HG03442 (cell line): ENCODE results near the gene SUFU.
"Not testable (repeated sequence)": the region's sequence is repeated elsewhere in the genome, so short reads cannot be mapped to it uniquely, and the experiment has no call there.

ENCODE experiments used
- ATAC-seq: cut with Tn5 transposase; IDR thresholded peaks from one replicate; pipeline ENCODE4 v1.9.1; 2021; ENCODE audit warnings: mild to moderate bottlenecking, moderate library complexity; ENCODE audit not compliant: unreplicated experiment

The SUFU gene

DNA sequence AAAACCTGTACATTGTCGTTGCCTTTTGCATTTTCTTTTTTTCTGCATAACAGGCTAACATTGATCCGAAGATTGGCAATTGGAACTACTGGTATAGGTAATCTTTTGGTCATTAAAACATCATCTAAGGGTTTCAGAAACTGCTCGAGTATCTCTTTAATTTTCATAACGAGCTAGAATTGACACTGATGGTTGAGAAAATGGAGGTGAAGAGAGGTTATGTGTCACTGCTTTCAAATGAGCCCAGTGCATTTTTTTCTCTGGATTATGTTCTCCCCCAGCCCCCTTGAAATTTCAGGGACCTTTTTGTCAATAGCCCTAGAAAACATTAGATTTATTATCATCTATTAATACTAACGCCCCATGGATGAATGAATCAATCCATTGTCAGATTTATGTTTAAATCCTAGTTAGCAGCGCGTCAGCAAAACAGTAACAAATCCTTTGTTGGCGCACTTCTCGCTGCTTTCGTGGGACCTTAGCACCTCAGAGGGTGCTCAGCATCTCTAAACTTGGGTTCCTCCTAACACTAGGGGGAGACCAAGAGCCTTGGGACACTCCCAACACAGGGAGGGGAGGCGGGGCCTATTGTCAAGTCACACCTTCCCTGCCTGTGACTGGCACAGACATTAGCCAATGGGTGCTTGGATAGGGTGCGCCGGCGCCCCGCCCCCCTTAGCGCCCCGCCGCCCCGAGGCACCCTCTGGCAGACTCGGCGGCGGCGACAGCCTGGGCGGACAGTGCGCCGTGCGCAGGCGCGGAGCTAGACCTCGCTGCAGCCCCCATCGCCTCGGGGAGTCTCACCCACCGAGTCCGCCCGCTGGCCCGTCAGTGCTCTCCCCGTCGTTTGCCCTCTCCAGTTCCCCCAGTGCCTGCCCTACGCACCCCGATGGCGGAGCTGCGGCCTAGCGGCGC lies at the start of gene SUFU:
Gene SUFU (plus strand): TSS at position 709 of the 915 bp plus-strand sequence. CDS start 181 bp downstream, at position 890.
- ATAC-seq: peak; percentile 57

DNA sequence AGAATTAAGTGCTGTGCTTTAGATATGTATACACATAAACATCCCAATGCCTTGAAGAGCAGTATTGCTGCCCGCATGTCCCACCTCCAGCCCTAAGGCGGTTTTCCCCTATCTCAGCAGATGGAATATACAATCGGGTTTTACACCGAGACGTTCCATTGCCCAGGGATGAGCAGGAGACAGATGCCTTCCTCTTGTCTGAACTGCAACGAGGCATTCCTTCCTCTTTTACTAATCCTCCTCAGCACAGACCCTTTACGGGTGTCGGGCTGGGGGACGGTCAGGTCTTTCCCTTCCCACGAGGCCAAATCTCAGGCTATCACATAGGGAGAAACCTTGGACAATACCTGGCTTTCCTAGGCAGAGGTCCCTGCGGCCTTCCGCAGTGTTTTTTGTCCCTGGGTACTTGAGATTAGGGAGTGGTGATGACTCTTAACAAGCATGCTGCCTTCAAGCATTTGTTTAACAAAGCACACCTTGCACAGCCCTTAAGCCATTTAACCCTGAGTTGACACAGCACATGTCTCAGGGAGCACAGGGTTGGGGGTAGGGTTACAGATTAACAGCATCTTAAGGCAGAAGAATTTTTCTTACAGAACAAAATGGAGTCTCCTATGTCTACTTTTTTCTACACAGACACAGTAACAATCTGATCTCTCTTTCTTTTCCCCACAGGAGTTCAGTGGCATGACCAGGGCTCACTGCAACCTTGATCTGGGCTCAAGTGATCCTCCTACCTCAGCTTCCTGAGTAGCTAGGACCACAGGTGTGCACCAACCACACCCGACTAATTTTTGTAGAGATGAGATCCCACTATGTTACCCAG lies 48.9 kb upstream of the SUFU start:
- ATAC-seq: not testable (repeated sequence)

GRCh38 chr10:102455893-102456471 lies 47.8 kb upstream of the SUFU start:
- ATAC-seq: no peak

- ATAC-seq: no peak
Measured at GRCh38 chr10:102457591-102458150, 46.1 kb upstream of the SUFU start.

- no peak for ATAC-seq
Measured at GRCh38 chr10:102458656-102459055, 45.1 kb upstream of the SUFU start.

DNA sequence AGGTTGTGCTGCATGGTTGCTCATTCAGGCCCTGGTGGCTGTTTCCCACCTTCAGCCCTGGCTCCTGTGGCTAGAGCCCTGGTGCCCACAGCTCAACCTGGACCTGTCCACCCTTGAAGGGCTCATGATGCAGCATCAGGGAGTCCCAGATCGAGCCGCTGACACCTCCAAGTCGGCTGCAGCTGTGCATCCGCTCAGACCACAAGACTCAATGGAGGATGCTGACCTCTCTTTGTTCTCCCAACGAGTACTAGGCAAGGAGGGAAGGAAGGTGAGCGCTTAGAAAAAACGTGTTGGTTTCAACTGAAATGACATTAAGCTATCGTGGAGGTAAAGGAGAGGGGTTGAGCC lies 43.0 kb upstream of the SUFU start:
- ATAC-seq: peak; percentile 22

GRCh38 chr10:102461187-102462054 lies 42.4 kb upstream of the SUFU start:
- ATAC-seq: peak; percentile 82

DNA sequence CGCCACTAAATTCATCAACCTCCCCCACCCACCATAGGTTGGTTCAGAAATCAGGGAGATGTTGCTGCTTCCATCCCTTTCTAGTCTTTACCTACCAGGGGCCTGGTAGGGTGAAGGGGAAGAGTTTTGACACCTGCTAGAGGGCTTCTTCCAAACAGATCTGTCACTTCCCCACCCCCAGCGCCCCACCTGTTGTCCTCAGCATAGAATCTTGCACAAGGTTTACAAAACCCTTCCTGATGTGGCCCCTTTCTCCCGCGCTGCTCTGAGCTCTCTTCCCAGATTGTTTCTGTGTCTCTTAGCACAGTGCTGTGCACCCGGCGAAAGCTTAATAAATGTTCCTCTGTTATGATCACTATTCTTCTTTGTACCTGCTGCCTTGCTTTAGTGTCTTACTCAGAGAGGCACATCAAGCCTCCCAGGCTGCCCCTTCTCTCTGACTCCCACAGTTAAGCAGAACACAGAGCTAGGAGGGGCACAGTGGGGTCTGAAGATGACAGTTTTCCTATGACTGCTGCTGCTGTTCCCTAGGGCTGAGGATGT lies 41.2 kb upstream of the SUFU start:
- ATAC-seq: no peak

GRCh38 chr10:102463983-102464382 lies 39.8 kb upstream of the SUFU start:
- ATAC-seq: no peak

GRCh38 chr10:102465466-102465865 lies 38.3 kb upstream of the SUFU start:
- no peak for ATAC-seq

DNA sequence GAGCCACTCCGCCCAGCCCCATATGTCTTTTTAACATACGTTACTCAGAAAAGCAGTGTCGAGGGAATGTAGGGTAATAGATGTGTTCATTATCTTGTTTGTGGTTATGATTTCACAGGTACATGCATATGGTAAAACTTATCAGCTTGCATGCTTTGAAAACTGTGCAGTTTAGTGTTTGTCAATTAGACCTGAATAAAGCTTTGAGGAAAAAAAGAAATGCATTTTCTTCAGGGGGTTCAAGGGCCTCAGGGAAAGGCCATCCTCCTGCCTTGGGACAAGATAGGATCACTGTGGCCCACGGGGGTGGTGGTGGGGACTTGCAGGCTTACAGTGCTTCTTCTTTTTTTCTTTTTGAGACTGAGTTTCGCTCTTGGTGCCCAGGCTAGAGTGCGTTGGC lies 36.5 kb upstream of the SUFU start:
- ATAC-seq: no peak

- no peak for ATAC-seq
Measured at GRCh38 chr10:102467971-102468438, 35.8 kb upstream of the SUFU start.

- no peak for ATAC-seq
Measured at GRCh38 chr10:102468683-102469082, 35.1 kb upstream of the SUFU start.

- no peak for ATAC-seq
Measured at GRCh38 chr10:102470579-102471546, 32.9 kb upstream of the SUFU start.

DNA sequence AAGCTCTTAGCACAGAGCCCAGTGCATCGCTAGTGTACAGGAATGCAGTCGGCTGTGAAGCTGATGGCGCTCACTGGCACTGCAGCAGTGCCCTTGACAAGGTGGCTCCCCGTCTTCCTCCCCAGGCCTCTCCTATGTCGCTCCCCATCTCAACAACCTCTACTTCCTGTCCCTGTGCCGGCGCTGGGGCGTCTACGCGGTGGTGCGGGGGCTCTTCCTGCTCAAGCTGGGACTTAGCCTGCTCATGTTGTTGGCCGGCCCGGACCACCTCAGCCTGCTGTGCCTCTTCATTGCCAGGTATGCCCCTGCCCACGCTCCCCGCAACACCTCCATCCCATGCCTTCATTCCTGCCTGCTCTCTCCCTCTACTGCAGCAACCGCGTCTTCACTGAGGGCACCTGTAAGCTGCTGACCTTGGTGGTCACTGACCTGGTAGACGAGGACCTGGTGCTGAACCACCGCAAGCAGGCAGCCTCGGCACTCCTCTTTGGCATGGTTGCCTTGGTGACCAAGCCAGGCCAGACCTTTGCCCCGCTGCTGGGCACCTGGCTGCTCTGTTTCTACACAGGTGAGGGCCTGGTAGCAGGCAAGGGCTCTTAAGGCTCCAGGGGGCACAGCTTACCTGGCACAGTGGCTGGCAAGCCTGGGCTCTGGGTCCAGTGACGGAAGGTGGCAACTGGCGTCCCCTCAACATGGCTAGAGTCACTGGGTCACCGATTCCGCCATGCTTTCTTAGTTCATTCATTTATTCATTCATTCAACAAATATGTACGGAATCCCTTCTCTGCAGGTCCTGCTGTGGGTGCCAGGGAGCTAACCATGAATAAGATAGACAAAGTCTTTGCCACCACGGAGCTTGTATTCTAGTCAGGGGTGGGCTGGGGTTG lies 30.1 kb upstream of the SUFU start:
- no peak for ATAC-seq

- ATAC-seq: no peak
Measured at GRCh38 chr10:102475451-102476040, 28.2 kb upstream of the SUFU start.

DNA sequence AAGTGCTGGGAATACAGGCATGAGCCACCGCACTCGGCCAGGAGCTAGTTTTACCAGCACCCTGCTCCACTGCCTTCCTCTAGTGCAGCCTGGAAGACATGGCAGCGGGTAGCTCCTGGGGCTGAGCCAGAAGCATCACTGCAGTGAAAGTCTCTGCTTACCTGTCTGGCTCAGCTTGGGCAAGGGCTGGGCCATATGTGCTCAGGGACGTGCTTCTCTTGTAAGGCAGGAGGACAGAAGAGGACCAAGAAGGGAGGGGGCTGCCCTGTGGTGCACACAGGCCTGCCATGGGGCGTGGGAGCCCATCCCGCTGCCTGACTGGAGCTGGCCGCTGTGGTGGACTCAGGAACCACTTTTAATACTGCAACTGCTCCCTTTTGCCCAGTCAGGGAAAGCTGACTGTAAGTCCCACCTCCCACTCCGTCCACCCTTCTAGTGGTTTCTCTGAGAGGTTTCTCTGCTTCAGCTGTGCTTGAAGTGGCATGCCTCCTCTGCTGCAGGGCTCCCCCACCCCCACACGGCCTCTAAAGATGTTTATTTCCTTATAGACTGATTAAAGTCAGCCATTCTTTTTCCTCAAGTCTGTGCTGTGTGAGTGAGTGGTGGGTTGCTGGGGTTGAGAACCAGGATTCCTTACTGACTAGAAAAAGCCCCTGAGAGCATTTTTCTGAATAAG lies 27.2 kb upstream of the SUFU start:
- ATAC-seq: no peak
